IPS-18a (cell line): Measurements from ENCODE around the gene PTCD1.
A peak's percentile ranks its signal among the peaks of the same experiment; 100 is the strongest.
"Not testable (repeated sequence)": the region's sequence is repeated elsewhere in the genome, so short reads cannot be mapped to it uniquely, and the experiment has no call there.

ENCODE experiments used
- H3K27ac ChIP-seq: one replicate; pipeline ENCODE4 v1.5.1; 2013; ENCODE audit warnings: low read length
- H3K27me3 ChIP-seq: one replicate; pipeline ENCODE4 v1.6.1; 2013; ENCODE audit warnings: mild to moderate bottlenecking, low read length; ENCODE audit not compliant: control insufficient read depth, insufficient read depth
- H3K36me3 ChIP-seq: one replicate; pipeline ENCODE4 v1.6.1; 2013; ENCODE audit warnings: low read depth, low read length; ENCODE audit not compliant: control insufficient read depth
- H3K4me1 ChIP-seq: one replicate; pipeline ENCODE4 v1.6.1; 2013; ENCODE audit warnings: low read depth, low read length; ENCODE audit not compliant: control insufficient read depth
- H3K4me3 ChIP-seq: one replicate; pipeline ENCODE4 v1.5.1; 2013; ENCODE audit warnings: low read length
- H3K9ac ChIP-seq: one replicate; pipeline ENCODE4 v1.6.1; 2013; ENCODE audit warnings: mild to moderate bottlenecking, low read length, moderate library complexity
- H3K9me3 ChIP-seq: one replicate; pipeline ENCODE4 v1.6.1; 2013; ENCODE audit warnings: low read depth, low read length; ENCODE audit not compliant: control insufficient read depth

The PTCD1 gene

DNA sequence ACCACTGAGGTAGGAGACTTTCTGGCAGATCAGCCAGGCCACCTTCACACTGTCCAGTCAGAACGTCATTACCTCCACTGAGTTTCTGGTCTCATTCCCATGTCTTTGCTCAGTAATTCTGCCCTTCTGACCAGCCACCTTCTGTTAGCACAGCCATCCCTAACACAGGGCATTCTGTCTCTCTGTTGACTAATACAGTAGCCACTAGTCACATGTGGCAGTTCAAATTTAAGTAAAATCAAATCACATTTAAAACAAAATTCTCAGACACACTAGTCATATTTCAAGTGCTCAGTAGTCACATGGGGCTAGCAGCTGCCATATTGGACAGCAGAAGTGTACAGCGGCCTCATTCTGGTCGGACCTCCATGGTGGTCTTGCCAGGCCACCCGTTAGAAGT lies 7.5 kb upstream of the PTCD1 start:
- Histone ChIP-seq H3K9me3 (no peaks in the 10 kb centered on the region), H3K4me3 (no peak overlapping the region), H3K27me3 (no peaks in the 10 kb centered on the region), H3K27ac (no peak overlapping the region), H3K9ac (no peak overlapping the region), H3K36me3 (peaks cover 69% of the 10 kb centered on the region), H3K4me1 (no peaks in the 10 kb centered on the region)

DNA sequence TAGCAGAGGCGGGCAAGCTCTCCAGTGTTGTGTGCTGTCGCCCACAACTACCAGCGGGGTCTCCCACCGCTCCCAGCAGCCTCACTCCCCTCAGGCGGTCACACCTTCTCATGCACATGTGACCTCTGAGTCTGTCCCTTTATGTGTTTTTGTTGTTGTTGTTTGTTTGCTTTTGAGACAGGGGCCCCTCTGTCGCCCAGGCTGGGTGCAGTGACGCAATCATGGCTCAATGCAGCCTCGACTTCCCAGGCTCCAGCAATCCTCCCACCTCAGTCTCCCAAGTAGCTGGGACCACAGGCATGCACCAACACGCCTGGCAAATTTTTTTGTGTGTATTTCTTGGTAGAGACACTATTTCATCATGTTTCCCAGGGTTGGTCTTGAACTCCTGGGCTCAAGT lies 1.6 kb upstream of the PTCD1 start:
- Histone ChIP-seq H3K36me3 (peaks cover 23% of the 10 kb centered on the region), H3K4me1 (peaks cover 8% of the 10 kb centered on the region), H3K27me3 (no peaks in the 10 kb centered on the region), H3K4me3 (peak overlapping the region; percentile 92), H3K27ac (no peak overlapping the region), H3K9ac (no peak overlapping the region), H3K9me3 (no peaks in the 10 kb centered on the region)

DNA sequence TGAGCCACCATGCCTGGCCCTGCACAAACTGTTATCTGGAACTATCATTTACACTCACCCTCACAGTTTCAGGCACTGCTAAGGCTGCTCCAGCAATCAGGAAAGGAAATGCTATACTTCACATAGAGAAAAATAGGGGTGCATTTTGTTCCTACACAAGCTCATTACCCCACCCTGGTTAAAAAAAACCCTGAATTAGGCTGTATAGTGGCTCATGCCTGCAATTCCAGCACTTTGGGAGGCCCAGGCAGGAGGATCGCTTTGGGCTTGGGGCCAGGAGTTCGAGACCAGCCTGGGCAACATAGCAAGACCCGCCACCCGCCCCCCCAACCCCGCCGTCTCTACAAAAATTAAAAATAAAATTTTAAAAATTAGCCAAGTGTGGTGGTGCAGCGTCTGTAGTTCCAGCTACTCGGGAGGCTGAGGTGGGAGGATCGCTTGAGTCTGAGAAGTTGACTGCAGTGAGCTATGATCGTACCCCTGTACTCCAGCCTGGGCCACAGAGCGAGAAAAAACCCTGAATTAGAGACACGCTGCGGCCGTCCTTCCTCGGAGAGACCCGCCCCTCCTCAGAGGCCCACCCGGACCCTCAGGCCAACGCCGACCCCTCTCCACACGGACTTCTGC lies 539 bp downstream of the PTCD1 start:
- Histone ChIP-seq H3K27me3 (no peaks in the 10 kb centered on the region), H3K36me3 (peaks cover 31% of the 10 kb centered on the region), H3K9me3 (no peaks in the 10 kb centered on the region), H3K27ac (no peak overlapping the region), H3K4me3 (peak overlapping the region; percentile 92), H3K4me1 (peaks cover 8% of the 10 kb centered on the region), H3K9ac (peak overlapping the region; percentile 89)

DNA sequence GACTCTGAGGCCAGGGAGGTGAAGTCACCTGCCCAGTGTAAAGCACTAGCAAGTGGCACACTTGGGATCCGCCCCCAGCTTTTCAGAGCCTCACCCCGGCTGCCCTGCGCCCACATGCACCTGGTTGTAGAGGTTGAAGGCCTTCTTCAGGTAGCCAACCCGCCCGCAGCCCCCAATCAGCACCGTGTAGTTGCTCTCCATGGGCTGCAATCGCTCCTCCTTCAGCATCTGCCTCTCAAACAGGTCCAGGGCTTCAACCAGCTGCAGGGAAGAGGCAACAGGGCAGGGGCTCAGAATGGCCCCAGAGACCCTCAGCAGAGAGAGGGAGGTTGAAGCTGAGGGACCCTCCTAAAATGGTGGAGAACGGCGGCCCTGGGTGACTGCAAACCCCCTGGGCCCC lies 5.4 kb downstream of the PTCD1 start:
- H3K4me3 ChIP-seq: no peak overlapping the region
- H3K9ac ChIP-seq: no peak overlapping the region
- peaks cover 4% of the 10 kb centered on the region for H3K4me1 ChIP-seq
- H3K36me3 ChIP-seq: peaks cover 56% of the 10 kb centered on the region
- H3K9me3 ChIP-seq: no peaks in the 10 kb centered on the region
- H3K27me3 ChIP-seq: no peaks in the 10 kb centered on the region
- H3K27ac ChIP-seq: no peak overlapping the region

DNA sequence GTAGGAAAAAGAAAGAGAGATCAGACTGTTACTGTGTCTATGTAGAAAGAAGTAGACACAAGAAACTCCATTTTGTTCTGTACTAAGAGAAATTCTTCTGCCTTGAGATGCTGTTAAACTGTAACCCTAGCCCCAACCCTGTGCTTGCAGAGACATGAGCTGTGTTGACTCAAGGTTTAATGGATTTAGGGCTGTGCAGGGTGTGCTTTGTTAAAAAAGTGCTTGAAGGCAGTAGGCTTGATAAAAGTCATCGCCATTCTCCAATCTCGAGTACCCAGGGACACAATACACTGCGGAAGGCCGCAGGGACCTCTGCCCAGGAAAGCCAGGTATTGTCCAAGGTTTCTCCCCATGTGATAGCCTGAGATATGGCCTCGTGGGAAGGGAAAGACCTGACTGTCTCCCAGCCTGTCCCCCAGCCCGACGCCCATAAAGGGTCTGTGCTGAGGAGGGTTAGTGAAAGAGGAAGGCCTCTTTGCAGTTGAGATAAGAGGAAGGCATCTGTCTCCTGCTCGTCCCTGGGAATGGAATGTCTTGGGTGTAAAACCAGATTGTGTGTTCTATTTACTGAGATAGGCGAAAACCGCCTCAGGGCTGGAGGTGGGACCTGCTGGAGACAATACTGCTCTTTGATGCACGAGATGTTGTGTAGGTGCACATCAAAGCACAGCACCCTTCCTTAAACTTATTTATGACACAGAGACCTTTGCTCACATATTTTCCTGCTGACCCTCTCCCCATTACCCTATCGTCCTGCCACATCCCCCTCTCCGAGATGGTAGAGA lies 6.7 kb downstream of the PTCD1 start:
- H3K27me3 ChIP-seq, H3K9ac ChIP-seq, H3K27ac ChIP-seq, H3K9me3 ChIP-seq, H3K4me3 ChIP-seq, H3K4me1 ChIP-seq: not testable (repeated sequence)
- peaks cover 56% of the 10 kb centered on the region for H3K36me3 ChIP-seq

DNA sequence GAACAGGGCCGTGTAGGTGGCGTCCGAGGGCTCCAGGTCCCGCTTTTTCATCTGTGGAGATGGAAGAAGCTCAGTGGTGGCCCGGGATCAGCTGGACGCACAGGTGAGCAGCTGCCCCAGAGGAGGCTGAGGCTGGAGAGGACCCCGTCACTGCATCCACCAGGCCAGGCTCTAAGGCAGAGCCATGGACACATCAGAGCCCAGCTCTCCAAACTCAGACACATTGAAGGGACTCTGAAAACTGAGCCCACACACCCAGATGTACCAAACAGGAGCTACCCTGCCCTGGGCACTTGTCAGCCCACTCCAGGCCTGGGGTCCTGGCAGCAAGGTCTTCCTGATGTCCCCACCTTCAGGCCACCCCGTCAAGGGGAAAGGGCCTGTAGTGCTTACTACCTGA lies 8.8 kb downstream of the PTCD1 start:
- Histone ChIP-seq H3K9me3 (no peaks in the 10 kb centered on the region), H3K4me1 (no peaks in the 10 kb centered on the region), H3K4me3 (no peak overlapping the region), H3K27me3 (no peaks in the 10 kb centered on the region), H3K27ac (no peak overlapping the region), H3K9ac (no peak overlapping the region), H3K36me3 (peaks cover 57% of the 10 kb centered on the region)

DNA sequence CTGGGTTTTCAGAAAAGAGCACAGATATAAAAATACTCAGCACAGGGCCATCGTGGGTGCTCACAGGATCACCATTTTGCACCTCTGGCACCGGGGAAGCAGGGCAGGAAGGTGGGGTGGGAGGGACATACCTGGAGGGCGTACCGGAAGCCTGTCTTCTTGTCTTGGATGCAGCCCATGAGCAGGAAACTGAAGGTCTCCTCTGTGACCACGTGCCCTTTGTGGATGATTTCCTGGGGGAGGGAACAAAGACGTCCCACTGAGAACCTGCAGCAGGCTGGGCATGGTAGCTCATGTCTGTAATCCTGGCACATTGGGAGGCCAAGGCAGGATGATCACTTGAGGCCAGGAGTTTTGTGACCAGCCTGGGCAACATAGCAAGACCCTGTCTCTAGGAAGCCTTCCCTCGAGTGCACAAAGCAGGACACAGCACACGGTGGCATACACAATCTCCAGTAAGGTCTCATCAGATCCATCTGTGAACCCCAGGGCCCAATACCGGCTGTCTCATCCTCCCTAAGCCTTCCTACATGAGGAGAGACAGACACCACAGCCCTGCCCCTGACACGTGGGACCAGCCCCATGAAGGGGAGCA lies 9.5 kb downstream of the PTCD1 start:
- H3K4me1 ChIP-seq: no peaks in the 10 kb centered on the region
- no peaks in the 10 kb centered on the region for H3K9me3 ChIP-seq
- no peak overlapping the region for H3K27ac ChIP-seq
- H3K36me3 ChIP-seq: peaks cover 57% of the 10 kb centered on the region
- no peak overlapping the region for H3K9ac ChIP-seq
- no peaks in the 10 kb centered on the region for H3K27me3 ChIP-seq
- H3K4me3 ChIP-seq: no peak overlapping the region

DNA sequence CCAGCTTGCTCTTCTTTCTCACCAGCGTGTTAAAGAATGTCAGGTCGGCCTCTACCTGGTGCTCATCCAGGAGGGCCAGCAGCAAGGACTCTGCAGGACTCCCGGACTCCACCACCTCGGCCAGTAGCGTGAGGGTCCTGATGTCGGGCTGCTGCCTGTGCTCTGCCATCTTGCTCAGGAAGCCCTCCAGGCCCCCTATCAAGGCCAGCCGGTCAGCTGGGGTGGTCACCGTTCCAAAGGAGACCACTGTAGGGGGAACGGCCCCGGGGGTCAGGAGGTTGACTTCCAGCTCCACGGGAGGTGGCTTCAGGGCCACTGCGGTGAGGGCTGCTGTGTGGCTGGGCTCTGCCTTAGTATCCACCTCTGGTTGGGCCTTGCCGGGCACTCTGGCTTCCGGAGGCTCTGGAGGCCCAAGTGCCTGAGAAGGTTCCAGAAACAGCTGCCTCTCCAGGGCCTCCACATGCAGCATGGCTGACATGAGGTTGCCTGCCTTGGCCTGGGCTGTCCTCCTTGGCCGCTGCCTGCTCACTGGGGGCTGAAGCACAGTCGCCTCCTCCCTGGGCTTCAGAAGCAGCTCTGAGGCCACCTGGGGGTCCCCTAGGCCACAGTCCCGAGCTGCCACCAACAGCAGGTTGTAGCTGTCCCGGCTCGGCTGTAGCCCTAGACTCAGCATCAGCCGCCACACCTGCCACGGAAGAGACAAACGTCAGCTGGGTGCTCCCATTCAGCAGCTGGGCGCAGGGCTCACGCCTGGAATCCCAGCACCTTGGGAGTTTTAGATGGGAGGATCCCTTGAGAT lies 13.5 kb downstream of the PTCD1 start:
- Histone ChIP-seq H3K27ac (no peak overlapping the region), H3K9me3 (no peaks in the 10 kb centered on the region), H3K27me3 (no peaks in the 10 kb centered on the region), H3K4me3 (no peak overlapping the region), H3K36me3 (peaks cover 60% of the 10 kb centered on the region), H3K4me1 (no peaks in the 10 kb centered on the region), H3K9ac (no peak overlapping the region)

DNA sequence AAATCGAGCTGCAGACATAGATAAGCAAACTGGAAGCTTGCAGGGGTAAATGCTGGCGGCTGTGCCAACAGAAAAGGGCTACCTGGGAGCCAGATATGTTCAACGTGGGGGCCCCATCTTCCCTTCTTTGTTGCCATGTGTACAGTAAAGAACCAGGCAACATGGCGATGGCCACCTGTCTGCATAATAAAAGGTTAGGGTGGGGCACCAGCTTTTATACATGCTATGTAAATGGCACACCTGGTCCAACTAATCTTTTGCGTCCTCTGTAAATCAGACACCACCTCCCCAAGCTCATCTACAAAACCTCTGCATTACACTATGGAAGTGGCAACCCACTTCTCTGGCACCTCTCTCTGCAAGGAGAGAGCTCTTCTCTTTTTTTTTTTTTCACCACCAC lies 16.0 kb downstream of the PTCD1 start:
- no peak overlapping the region for H3K4me3 ChIP-seq
- H3K27ac ChIP-seq: no peak overlapping the region
- H3K9ac ChIP-seq: no peak overlapping the region
- H3K9me3 ChIP-seq: no peaks in the 10 kb centered on the region
- no peaks in the 10 kb centered on the region for H3K27me3 ChIP-seq
- H3K4me1 ChIP-seq: no peaks in the 10 kb centered on the region
- peaks cover 71% of the 10 kb centered on the region for H3K36me3 ChIP-seq

DNA sequence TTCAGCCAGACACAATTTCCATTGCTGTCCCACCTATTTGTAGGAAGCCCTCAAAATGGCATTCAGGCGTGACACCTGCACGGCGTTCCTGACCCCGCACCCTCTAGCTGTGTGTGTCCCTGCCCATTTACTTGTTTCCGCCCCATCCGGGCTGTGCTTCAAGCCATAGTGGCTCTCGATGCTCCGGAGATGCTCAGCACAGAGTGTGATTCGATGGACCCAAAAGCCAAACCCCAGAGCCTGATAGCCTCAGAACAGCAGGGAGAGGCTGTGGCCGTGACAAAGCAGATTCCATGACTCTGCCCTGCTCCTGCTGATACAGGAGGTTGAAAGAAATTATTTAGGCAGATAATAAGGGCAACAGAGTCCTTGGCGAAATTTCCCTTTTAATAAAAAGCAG lies 16.4 kb downstream of the PTCD1 start:
- H3K4me1 ChIP-seq: no peaks in the 10 kb centered on the region
- no peak overlapping the region for H3K9ac ChIP-seq
- no peaks in the 10 kb centered on the region for H3K9me3 ChIP-seq
- no peak overlapping the region for H3K4me3 ChIP-seq
- no peaks in the 10 kb centered on the region for H3K27me3 ChIP-seq
- H3K27ac ChIP-seq: no peak overlapping the region
- peaks cover 75% of the 10 kb centered on the region for H3K36me3 ChIP-seq

DNA sequence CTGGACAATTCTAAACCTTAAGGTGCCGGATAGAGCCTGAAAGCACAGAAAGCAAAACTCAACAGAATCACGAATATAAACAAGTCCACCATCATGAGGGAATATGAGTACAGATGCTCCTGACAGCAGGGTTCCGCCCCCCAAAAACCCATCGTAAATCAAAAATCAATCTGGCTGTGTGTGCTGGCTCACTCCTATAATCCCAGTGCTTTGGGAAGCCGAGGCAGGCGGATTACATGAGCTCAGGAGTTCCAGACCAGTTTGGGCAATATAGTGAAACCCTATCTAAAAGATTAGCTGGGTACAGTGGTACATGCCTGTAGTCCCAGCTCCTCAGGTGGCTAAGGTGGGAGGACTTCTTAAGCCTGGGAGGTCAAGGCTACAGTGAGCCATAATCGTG lies 17.6 kb downstream of the PTCD1 start:
- Histone ChIP-seq H3K4me3 (no peak overlapping the region), H3K4me1 (no peaks in the 10 kb centered on the region), H3K27ac (no peak overlapping the region), H3K9ac (no peak overlapping the region), H3K36me3 (peaks cover 87% of the 10 kb centered on the region), H3K27me3 (no peaks in the 10 kb centered on the region), H3K9me3 (no peaks in the 10 kb centered on the region)
